ENCODE measurements around the gene DNAH7. TPM values are rescaled to one million over a fixed set of nuclear protein-coding genes. Genes with fewer than 3 reads are reported as not detected.

DNAH7 gene
- total RNA-seq, 2 donors from 2014 or later, result 0.02 TPM; not detected in 1

GRCh38 chr2:195863564-195863963, 205.1 kb downstream of the DNAH7 start:
- no peak for ATAC-seq (replicated peaks in 1 of 2)
- no peaks in the 10 kb centered on the region for H3K27me3 Mint-ChIP-seq (ENCODE audit: low read depth)

GRCh38 chr2:195863121-195863520, 205.5 kb downstream of the DNAH7 start:
- ATAC-seq (replicated peaks in 1 of 2) (no peak), DNase-seq (no peak)
- Mint-ChIP-seq H3K4me1 (ENCODE audit: low read depth) (no peaks in the 10 kb centered on the region), H3K4me3 (no peak overlapping the region), H3K27ac (no peak overlapping the region), H3K27me3 (ENCODE audit: low read depth) (no peaks in the 10 kb centered on the region), H3K9me3 (no peaks in the 10 kb centered on the region), H3K36me3 (ENCODE audit: insufficient read depth in 2 of 2) (no peaks in the 10 kb centered on the region)

More at GRCh38 chr2:195863564-195863963, 205.1 kb downstream of the DNAH7 start:
- DNase-seq, result no peak
- H3K4me3 Mint-ChIP-seq, result no peak overlapping the region
- no peaks in the 10 kb centered on the region for H3K9me3 Mint-ChIP-seq
- no peaks in the 10 kb centered on the region for H3K36me3 Mint-ChIP-seq (ENCODE audit: insufficient read depth in 2 of 2)
- no peak overlapping the region for H3K27ac Mint-ChIP-seq
- H3K4me1 Mint-ChIP-seq (ENCODE audit: low read depth), result no peaks in the 10 kb centered on the region

GRCh38 chr2:195861821-195862220, 206.8 kb downstream of the DNAH7 start:
- Mint-ChIP-seq H3K9me3 (no peaks in the 10 kb centered on the region), H3K4me3 (no peak overlapping the region), H3K27me3 (ENCODE audit: low read depth) (no peaks in the 10 kb centered on the region), H3K36me3 (ENCODE audit: insufficient read depth in 2 of 2) (no peaks in the 10 kb centered on the region), H3K4me1 (ENCODE audit: low read depth) (no peaks in the 10 kb centered on the region), H3K27ac (no peak overlapping the region)
- ATAC-seq (replicated peaks in 1 of 2) (no peak), DNase-seq (no peak)

- H3K4me3 Mint-ChIP-seq, result no peak overlapping the region
- DNase-seq (no peak), ATAC-seq (replicated peaks in 1 of 2) (no peak)
- no peak overlapping the region for H3K27ac Mint-ChIP-seq
- H3K27me3 Mint-ChIP-seq (ENCODE audit: low read depth), result no peaks in the 10 kb centered on the region
- H3K9me3 Mint-ChIP-seq, result no peaks in the 10 kb centered on the region
- no peaks in the 10 kb centered on the region for H3K4me1 Mint-ChIP-seq (ENCODE audit: low read depth)
- no peaks in the 10 kb centered on the region for H3K36me3 Mint-ChIP-seq (ENCODE audit: insufficient read depth in 2 of 2)
These were observed 209.1 kb downstream of the DNAH7 start for GRCh38 chr2:195859513-195859912.

GRCh38 chr2:195857132-195857531, 211.5 kb downstream of the DNAH7 start:
- Mint-ChIP-seq H3K36me3 (ENCODE audit: insufficient read depth in 2 of 2) (no peaks in the 10 kb centered on the region), H3K9me3 (no peaks in the 10 kb centered on the region), H3K27ac (no peak overlapping the region), H3K4me3 (no peak overlapping the region), H3K4me1 (ENCODE audit: low read depth) (no peaks in the 10 kb centered on the region), H3K27me3 (ENCODE audit: low read depth) (no peaks in the 10 kb centered on the region)
- no peak for DNase-seq
- no peak for ATAC-seq (replicated peaks in 1 of 2)

- Mint-ChIP-seq H3K9me3 (no peaks in the 10 kb centered on the region), H3K4me1 (ENCODE audit: low read depth) (peaks cover 5% of the 10 kb centered on the region), H3K4me3 (no peak overlapping the region), H3K36me3 (ENCODE audit: insufficient read depth in 2 of 2) (no peaks in the 10 kb centered on the region), H3K27ac (no peak overlapping the region), H3K27me3 (ENCODE audit: low read depth) (no peaks in the 10 kb centered on the region)
- DNase-seq (no peak), ATAC-seq (replicated peaks in 1 of 2) (no peak)
These were observed 217.9 kb downstream of the DNAH7 start for GRCh38 chr2:195850764-195851163.

GRCh38 chr2:195848119-195848899, 220.3 kb downstream of the DNAH7 start:
- Mint-ChIP-seq H3K27ac (no peak overlapping the region), H3K4me1 (ENCODE audit: low read depth) (peaks cover 5% of the 10 kb centered on the region), H3K9me3 (no peaks in the 10 kb centered on the region), H3K4me3 (no peak overlapping the region), H3K27me3 (ENCODE audit: low read depth) (no peaks in the 10 kb centered on the region), H3K36me3 (ENCODE audit: insufficient read depth in 2 of 2) (no peaks in the 10 kb centered on the region)
- ATAC-seq (replicated peaks in 1 of 2), result no peak
- DNase-seq, result peak; percentile 2 to 6

GRCh38 chr2:195842932-195843331, 225.7 kb downstream of the DNAH7 start:
- Mint-ChIP-seq H3K9me3 (no peaks in the 10 kb centered on the region), H3K4me3 (peak overlapping the region in 1 of 2 donors; percentile 69), H3K27ac (no peak overlapping the region), H3K27me3 (ENCODE audit: low read depth) (no peaks in the 10 kb centered on the region), H3K4me1 (ENCODE audit: low read depth) (peaks cover 9% of the 10 kb centered on the region), H3K36me3 (ENCODE audit: insufficient read depth in 2 of 2) (no peaks in the 10 kb centered on the region)
- DNase-seq (no peak), ATAC-seq (replicated peaks in 1 of 2) (no peak)

- Mint-ChIP-seq H3K27ac (no peak overlapping the region), H3K9me3 (no peaks in the 10 kb centered on the region), H3K36me3 (ENCODE audit: insufficient read depth in 2 of 2) (no peaks in the 10 kb centered on the region), H3K4me1 (ENCODE audit: low read depth) (peaks cover 6% of the 10 kb centered on the region), H3K27me3 (ENCODE audit: low read depth) (no peaks in the 10 kb centered on the region), H3K4me3 (no peak overlapping the region)
- ATAC-seq (replicated peaks in 1 of 2) (no peak), DNase-seq (no peak)
These were observed 230.6 kb downstream of the DNAH7 start for GRCh38 chr2:195838002-195838401.

GRCh38 chr2:195836002-195836401, 232.6 kb downstream of the DNAH7 start:
- H3K4me3 Mint-ChIP-seq, result no peak overlapping the region
- no peak for DNase-seq
- H3K36me3 Mint-ChIP-seq (ENCODE audit: insufficient read depth in 2 of 2), result no peaks in the 10 kb centered on the region
- no peak overlapping the region for H3K27ac Mint-ChIP-seq
- ATAC-seq (replicated peaks in 1 of 2), result no peak
- no peaks in the 10 kb centered on the region for H3K4me1 Mint-ChIP-seq (ENCODE audit: low read depth)
- no peaks in the 10 kb centered on the region for H3K9me3 Mint-ChIP-seq
- no peaks in the 10 kb centered on the region for H3K27me3 Mint-ChIP-seq (ENCODE audit: low read depth)

- no peaks in the 10 kb centered on the region for H3K9me3 Mint-ChIP-seq
- H3K27me3 Mint-ChIP-seq (ENCODE audit: low read depth), result no peaks in the 10 kb centered on the region
- H3K4me3 Mint-ChIP-seq, result no peak overlapping the region
- ATAC-seq (replicated peaks in 1 of 2) (no peak), DNase-seq (no peak)
- H3K36me3 Mint-ChIP-seq (ENCODE audit: insufficient read depth in 2 of 2), result no peaks in the 10 kb centered on the region
- H3K4me1 Mint-ChIP-seq (ENCODE audit: low read depth), result no peaks in the 10 kb centered on the region
- peak overlapping the region; percentile 52 for H3K27ac Mint-ChIP-seq
These were observed 233.8 kb downstream of the DNAH7 start for GRCh38 chr2:195834836-195835235.

GRCh38 chr2:195830968-195831950, 237.4 kb downstream of the DNAH7 start:
- ATAC-seq (replicated peaks in 1 of 2) (no peak), DNase-seq (no peak)
- Mint-ChIP-seq H3K27me3 (ENCODE audit: low read depth) (no peaks in the 10 kb centered on the region), H3K4me3 (no peak overlapping the region), H3K9me3 (no peaks in the 10 kb centered on the region), H3K4me1 (ENCODE audit: low read depth) (no peaks in the 10 kb centered on the region), H3K27ac (no peak overlapping the region), H3K36me3 (ENCODE audit: insufficient read depth in 2 of 2) (no peaks in the 10 kb centered on the region)

GRCh38 chr2:195824478-195824877, 244.2 kb downstream of the DNAH7 start:
- no peaks in the 10 kb centered on the region for H3K9me3 Mint-ChIP-seq
- H3K27ac Mint-ChIP-seq, result no peak overlapping the region
- no peak overlapping the region for H3K4me3 Mint-ChIP-seq
- peaks cover 13% of the 10 kb centered on the region for H3K4me1 Mint-ChIP-seq (ENCODE audit: low read depth)
- H3K27me3 Mint-ChIP-seq (ENCODE audit: low read depth), result no peaks in the 10 kb centered on the region
- ATAC-seq (replicated peaks in 1 of 2) (no peak), DNase-seq (no peak)
- H3K36me3 Mint-ChIP-seq (ENCODE audit: insufficient read depth in 2 of 2), result no peaks in the 10 kb centered on the region

All from activated T-cell treated with anti-CD3 and anti-CD28 coated beads, Interleukin-2, amount 50 U/mL, for 72 hours (primary cell).